Lower leg skin (tissue), 4 donors: ENCODE measurements around the gene TXNL1. TPM values are rescaled to one million over a fixed set of nuclear protein-coding genes. Genes with fewer than 3 reads are reported as not detected.

Experiments
- DNase-seq, 2 donors: peaks; one replicate each; pipeline ENCODE4 v3.0.0-alpha.2; 2019; ENCODE audit warnings: low spot score in 2 of 2
- H3K4me3 ChIP-seq: fragments of 200-600 bp; sonication (generic); 2 replicates; pipeline ENCODE4 v1.5.1; 2017; ENCODE audit warnings: mild to moderate bottlenecking, low read depth; ENCODE audit not compliant: poor library complexity, severe bottlenecking
- POLR2A ChIP-seq, 2 donors: fragments of 450-650 bp; IDR thresholded peaks; one replicate each; pipeline ENCODE4 v1.6.1; 2016 to 2017; ENCODE audit warnings: antibody characterized with exemption in 2 of 2, mild to moderate bottlenecking in 1 of 2, moderate library complexity in 1 of 2
- WGBS, 2 donors: methylation state at CpG; one replicate each; pipeline ENCODE4 v1.1.5; 2018; 5-methylcytosine and 5-hydroxymethylcytosine counted together
- intact Hi-C: fragments of 100-400 bp; cut with DNase I; formaldehyde crosslinking; loops from one replicate; pipeline ENCODE4 v1.15.0; 2023; ENCODE audit warnings: low total_unique reads
- total RNA-seq, 4 donors: library from RNA; depleted of rRNA; stranded (reverse); fragments of >200 nt; gene quantifications; one replicate each; pipeline ENCODE4 v1.1.0, GENCODE V29; 2016
- TF ChIP-seq, protein P1 (sequence below), 3 donors: fragments of 450-650 bp; IDR thresholded peaks; one replicate each; pipeline ENCODE4 v1.5.1; 2016; ENCODE audit warnings: antibody characterized with exemption in 3 of 3, mild to moderate bottlenecking in 3 of 3, moderate library complexity in 2 of 3

The TXNL1 gene
- total RNA-seq, result 10 to 100 TPM; 36.8 to 45.9 (median 42.5) TPM

- intact Hi-C loops, result no loop called here
- peak within 1 kb of the TSS; percentile 83 for H3K4me3 ChIP-seq
- 1 to 2% methylated on average over 51 to 56 of the region's 64 CpGs for WGBS, 2 donors
- peak in 1 of 2 donors; percentile 22 for TF ChIP-seq POLR2A (IDR thresholded peaks at IDR 0.05)
- TF ChIP-seq, protein P1, sequence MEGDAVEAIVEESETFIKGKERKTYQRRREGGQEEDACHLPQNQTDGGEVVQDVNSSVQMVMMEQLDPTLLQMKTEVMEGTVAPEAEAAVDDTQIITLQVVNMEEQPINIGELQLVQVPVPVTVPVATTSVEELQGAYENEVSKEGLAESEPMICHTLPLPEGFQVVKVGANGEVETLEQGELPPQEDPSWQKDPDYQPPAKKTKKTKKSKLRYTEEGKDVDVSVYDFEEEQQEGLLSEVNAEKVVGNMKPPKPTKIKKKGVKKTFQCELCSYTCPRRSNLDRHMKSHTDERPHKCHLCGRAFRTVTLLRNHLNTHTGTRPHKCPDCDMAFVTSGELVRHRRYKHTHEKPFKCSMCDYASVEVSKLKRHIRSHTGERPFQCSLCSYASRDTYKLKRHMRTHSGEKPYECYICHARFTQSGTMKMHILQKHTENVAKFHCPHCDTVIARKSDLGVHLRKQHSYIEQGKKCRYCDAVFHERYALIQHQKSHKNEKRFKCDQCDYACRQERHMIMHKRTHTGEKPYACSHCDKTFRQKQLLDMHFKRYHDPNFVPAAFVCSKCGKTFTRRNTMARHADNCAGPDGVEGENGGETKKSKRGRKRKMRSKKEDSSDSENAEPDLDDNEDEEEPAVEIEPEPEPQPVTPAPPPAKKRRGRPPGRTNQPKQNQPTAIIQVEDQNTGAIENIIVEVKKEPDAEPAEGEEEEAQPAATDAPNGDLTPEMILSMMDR (IDR thresholded peaks at IDR 0.05), result no peak
- peak; percentile 99 to 100 for DNase-seq
Measured at GRCh38 chr18:56638232-56639103, at the start of gene TXNL1. Gene TXNL1 (minus strand): TSS chr18:56638592. CDS start chr18:56638440, 152 bp downstream.

DNA sequence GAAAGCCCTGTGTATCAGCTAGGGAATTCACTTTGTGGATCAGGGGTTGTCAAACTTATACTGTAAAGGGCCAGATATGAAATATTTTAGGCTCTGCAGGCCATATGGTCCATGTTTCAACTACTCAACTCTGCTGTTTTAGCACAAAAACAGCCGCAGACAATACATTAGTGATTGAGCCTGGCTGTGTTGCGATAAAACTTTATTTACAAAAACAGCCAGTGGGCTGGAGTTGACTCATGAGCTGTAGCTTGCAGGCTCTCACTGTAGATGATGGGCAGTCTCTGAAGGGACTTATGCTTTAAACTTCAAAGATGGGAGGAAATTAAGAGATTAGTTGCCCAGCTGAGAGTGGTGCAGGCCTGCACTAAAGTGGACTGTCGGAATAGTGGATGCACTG lies 45.9 kb upstream of the TXNL1 start:
- no peak for TF ChIP-seq POLR2A (IDR thresholded peaks at IDR 0.05)
- TF ChIP-seq, protein P1 (IDR thresholded peaks at IDR 0.05), result no peak
- WGBS, 2 donors, result 94 to 99% methylated on average over 3 of the region's 3 CpGs
- no peak for DNase-seq
- H3K4me3 ChIP-seq, result no peak overlapping the region
- intact Hi-C loops, result no loop called here

DNA sequence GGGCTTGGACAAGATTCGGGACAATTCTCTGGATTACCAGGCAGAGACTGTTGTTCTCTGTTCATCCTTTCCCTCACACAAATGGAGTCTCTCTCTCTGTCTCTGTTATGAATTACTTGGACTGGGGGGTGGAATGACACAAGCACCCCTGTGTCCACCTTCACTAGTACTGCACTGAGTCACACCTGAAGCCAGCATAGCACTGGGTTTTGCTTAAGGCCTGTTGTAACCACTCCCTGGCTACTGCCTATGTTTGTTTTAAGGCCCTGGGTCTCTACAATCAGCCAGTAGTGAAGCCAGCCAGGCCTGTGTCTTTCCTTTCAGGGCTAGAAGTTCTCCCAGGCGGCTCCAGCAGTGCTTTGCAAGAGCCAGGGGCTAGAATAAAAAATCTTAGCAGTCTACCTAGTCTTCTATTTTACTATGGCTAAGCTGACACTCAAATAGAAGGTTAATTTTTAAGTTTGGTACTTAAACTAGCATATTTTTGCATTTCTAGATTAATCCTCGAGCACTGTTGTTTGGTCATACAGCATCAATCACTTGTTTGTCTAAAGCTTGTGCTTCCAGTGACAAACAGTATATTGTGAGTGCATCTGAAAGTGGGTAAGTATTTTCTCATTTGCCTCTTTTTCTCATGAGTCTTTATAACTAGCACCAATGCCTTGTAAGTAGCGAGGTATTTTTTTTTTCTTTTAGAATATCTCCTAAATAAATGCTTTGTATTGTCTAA lies 40.6 kb upstream of the TXNL1 start:
- DNase-seq, result no peak
- 93 to 97% methylated on average over 4 of the region's 4 CpGs for WGBS, 2 donors
- no peak for TF ChIP-seq POLR2A (IDR thresholded peaks at IDR 0.05)
- TF ChIP-seq, protein P1 (IDR thresholded peaks at IDR 0.05), result no peak
- intact Hi-C loops, result no loop called here
- H3K4me3 ChIP-seq, result no peak overlapping the region

- TF ChIP-seq, protein P1 (IDR thresholded peaks at IDR 0.05), result no peak
- no peak for TF ChIP-seq POLR2A (IDR thresholded peaks at IDR 0.05)
- H3K4me3 ChIP-seq, result no peak overlapping the region
- WGBS, 2 donors, result 71 to 74% methylated on average over 2 of the region's 2 CpGs
- intact Hi-C loops, result no loop called here
- no peak for DNase-seq
Measured at GRCh38 chr18:56676639-56677038, 38.2 kb upstream of the TXNL1 start.

GRCh38 chr18:56672981-56673380 lies 34.6 kb upstream of the TXNL1 start:
- no peak overlapping the region for H3K4me3 ChIP-seq
- WGBS, 2 donors, result 80 to 89% methylated on average over 3 of the region's 3 CpGs
- intact Hi-C loops, result no loop called here
- no peak for TF ChIP-seq POLR2A (IDR thresholded peaks at IDR 0.05)
- TF ChIP-seq, protein P1 (IDR thresholded peaks at IDR 0.05), result no peak
- DNase-seq, result no peak
